ENCODE measurements around the gene FMNL2.

Gene FMNL2

GRCh38 chr2:152534460-152535135, 199.6 kb downstream of the FMNL2 start:
- no peak overlapping the region for H3K27ac ChIP-seq (ENCODE audit: low read depth in 2 of 2, low read length in 2 of 2)
- H3K9ac ChIP-seq (ENCODE audit: low read depth in 1 of 2, low read length in 2 of 2): no peak overlapping the region
- peaks cover 0 to 2% of the 10 kb centered on the region in 2 donors for H3K4me1 ChIP-seq (ENCODE audit: control insufficient read depth in 2 of 2, insufficient read depth in 2 of 2, low read length in 2 of 2)
- H3K4me3 ChIP-seq (ENCODE audit: low read length in 2 of 2): no peak overlapping the region
- H3K36me3 ChIP-seq (ENCODE audit: control insufficient read depth in 2 of 2, insufficient read depth in 2 of 2, low read length in 2 of 2): no peaks in the 10 kb centered on the region
- no peaks in the 10 kb centered on the region for H3K27me3 ChIP-seq (ENCODE audit: control insufficient read depth in 2 of 2, insufficient read depth in 2 of 2, low read length in 2 of 2)
- H3K9me3 ChIP-seq (ENCODE audit: control insufficient read depth in 2 of 2, low read length in 2 of 2): no peaks in the 10 kb centered on the region

- no peak overlapping the region for H3K4me3 ChIP-seq (ENCODE audit: low read length in 2 of 2)
- no peak overlapping the region for H3K27ac ChIP-seq (ENCODE audit: low read depth in 2 of 2, low read length in 2 of 2)
- no peak overlapping the region for H3K9ac ChIP-seq (ENCODE audit: low read depth in 1 of 2, low read length in 2 of 2)
Observed at GRCh38 chr2:152537081-152537651, 202.2 kb downstream of the FMNL2 start.

GRCh38 chr2:152539424-152539823, 204.4 kb downstream of the FMNL2 start:
- peaks cover 8 to 18% of the 10 kb centered on the region in 2 donors for H3K4me1 ChIP-seq (ENCODE audit: control insufficient read depth in 2 of 2, insufficient read depth in 2 of 2, low read length in 2 of 2)

More at GRCh38 chr2:152537081-152537651, 202.2 kb downstream of the FMNL2 start:
- no peaks in the 10 kb centered on the region for H3K36me3 ChIP-seq (ENCODE audit: control insufficient read depth in 2 of 2, insufficient read depth in 2 of 2, low read length in 2 of 2)
- H3K9me3 ChIP-seq (ENCODE audit: control insufficient read depth in 2 of 2, low read length in 2 of 2): no peaks in the 10 kb centered on the region
- peaks cover under 1 to 10% of the 10 kb centered on the region in 2 donors for H3K4me1 ChIP-seq (ENCODE audit: control insufficient read depth in 2 of 2, insufficient read depth in 2 of 2, low read length in 2 of 2)
- no peaks in the 10 kb centered on the region for H3K27me3 ChIP-seq (ENCODE audit: control insufficient read depth in 2 of 2, insufficient read depth in 2 of 2, low read length in 2 of 2)

GRCh38 chr2:152541712-152542111, 206.7 kb downstream of the FMNL2 start:
- Histone ChIP-seq H3K27ac (ENCODE audit: low read depth in 2 of 2, low read length in 2 of 2) (peak overlapping the region in 1 of 2 donors; percentile 52), H3K4me1 (ENCODE audit: control insufficient read depth in 2 of 2, insufficient read depth in 2 of 2, low read length in 2 of 2) (peaks cover 8 to 21% of the 10 kb centered on the region in 2 donors), H3K9me3 (ENCODE audit: control insufficient read depth in 2 of 2, low read length in 2 of 2) (no peaks in the 10 kb centered on the region), H3K4me3 (ENCODE audit: low read length in 2 of 2) (no peak overlapping the region), H3K36me3 (ENCODE audit: control insufficient read depth in 2 of 2, insufficient read depth in 2 of 2, low read length in 2 of 2) (no peaks in the 10 kb centered on the region), H3K27me3 (ENCODE audit: control insufficient read depth in 2 of 2, insufficient read depth in 2 of 2, low read length in 2 of 2) (no peaks in the 10 kb centered on the region), H3K9ac (ENCODE audit: low read depth in 1 of 2, low read length in 2 of 2) (no peak overlapping the region)

More at GRCh38 chr2:152539424-152539823, 204.4 kb downstream of the FMNL2 start:
- no peaks in the 10 kb centered on the region for H3K27me3 ChIP-seq (ENCODE audit: control insufficient read depth in 2 of 2, insufficient read depth in 2 of 2, low read length in 2 of 2)
- H3K27ac ChIP-seq (ENCODE audit: low read depth in 2 of 2, low read length in 2 of 2): no peak overlapping the region
- H3K4me3 ChIP-seq (ENCODE audit: low read length in 2 of 2): no peak overlapping the region
- H3K36me3 ChIP-seq (ENCODE audit: control insufficient read depth in 2 of 2, insufficient read depth in 2 of 2, low read length in 2 of 2): no peaks in the 10 kb centered on the region
- H3K9ac ChIP-seq (ENCODE audit: low read depth in 1 of 2, low read length in 2 of 2): no peak overlapping the region
- H3K9me3 ChIP-seq (ENCODE audit: control insufficient read depth in 2 of 2, low read length in 2 of 2): no peaks in the 10 kb centered on the region

- peaks cover 8 to 21% of the 10 kb centered on the region in 2 donors for H3K4me1 ChIP-seq (ENCODE audit: control insufficient read depth in 2 of 2, insufficient read depth in 2 of 2, low read length in 2 of 2)
- peak overlapping the region; percentile 39 to 52 for H3K27ac ChIP-seq (ENCODE audit: low read depth in 2 of 2, low read length in 2 of 2)
- no peaks in the 10 kb centered on the region for H3K27me3 ChIP-seq (ENCODE audit: control insufficient read depth in 2 of 2, insufficient read depth in 2 of 2, low read length in 2 of 2)
- no peaks in the 10 kb centered on the region for H3K36me3 ChIP-seq (ENCODE audit: control insufficient read depth in 2 of 2, insufficient read depth in 2 of 2, low read length in 2 of 2)
- peak overlapping the region in 1 of 2 donors; percentile 14 for H3K4me3 ChIP-seq (ENCODE audit: low read length in 2 of 2)
- no peaks in the 10 kb centered on the region for H3K9me3 ChIP-seq (ENCODE audit: control insufficient read depth in 2 of 2, low read length in 2 of 2)
- no peak overlapping the region for H3K9ac ChIP-seq (ENCODE audit: low read depth in 1 of 2, low read length in 2 of 2)
Observed at GRCh38 chr2:152542337-152542994, 207.5 kb downstream of the FMNL2 start.

GRCh38 chr2:152542995-152543481, 208.1 kb downstream of the FMNL2 start:
- Histone ChIP-seq H3K4me1 (ENCODE audit: control insufficient read depth in 2 of 2, insufficient read depth in 2 of 2, low read length in 2 of 2) (peaks cover 8 to 21% of the 10 kb centered on the region in 2 donors), H3K9me3 (ENCODE audit: control insufficient read depth in 2 of 2, low read length in 2 of 2) (no peaks in the 10 kb centered on the region), H3K4me3 (ENCODE audit: low read length in 2 of 2) (no peak overlapping the region), H3K27ac (ENCODE audit: low read depth in 2 of 2, low read length in 2 of 2) (peak overlapping the region; percentile 39 to 52), H3K36me3 (ENCODE audit: control insufficient read depth in 2 of 2, insufficient read depth in 2 of 2, low read length in 2 of 2) (no peaks in the 10 kb centered on the region), H3K9ac (ENCODE audit: low read depth in 1 of 2, low read length in 2 of 2) (no peak overlapping the region), H3K27me3 (ENCODE audit: control insufficient read depth in 2 of 2, insufficient read depth in 2 of 2, low read length in 2 of 2) (no peaks in the 10 kb centered on the region)

- Histone ChIP-seq H3K9ac (ENCODE audit: low read depth in 1 of 2, low read length in 2 of 2) (no peak overlapping the region), H3K4me1 (ENCODE audit: control insufficient read depth in 2 of 2, insufficient read depth in 2 of 2, low read length in 2 of 2) (peaks cover 8 to 21% of the 10 kb centered on the region in 2 donors), H3K36me3 (ENCODE audit: control insufficient read depth in 2 of 2, insufficient read depth in 2 of 2, low read length in 2 of 2) (no peaks in the 10 kb centered on the region), H3K4me3 (ENCODE audit: low read length in 2 of 2) (no peak overlapping the region), H3K9me3 (ENCODE audit: control insufficient read depth in 2 of 2, low read length in 2 of 2) (no peaks in the 10 kb centered on the region), H3K27ac (ENCODE audit: low read depth in 2 of 2, low read length in 2 of 2) (no peak overlapping the region), H3K27me3 (ENCODE audit: control insufficient read depth in 2 of 2, insufficient read depth in 2 of 2, low read length in 2 of 2) (no peaks in the 10 kb centered on the region)
Observed at GRCh38 chr2:152543717-152544116, 208.7 kb downstream of the FMNL2 start.

GRCh38 chr2:152544638-152545037, 209.7 kb downstream of the FMNL2 start:
- Histone ChIP-seq H3K9me3 (ENCODE audit: control insufficient read depth in 2 of 2, low read length in 2 of 2) (no peaks in the 10 kb centered on the region), H3K27me3 (ENCODE audit: control insufficient read depth in 2 of 2, insufficient read depth in 2 of 2, low read length in 2 of 2) (no peaks in the 10 kb centered on the region), H3K9ac (ENCODE audit: low read depth in 1 of 2, low read length in 2 of 2) (no peak overlapping the region), H3K4me3 (ENCODE audit: low read length in 2 of 2) (no peak overlapping the region), H3K4me1 (ENCODE audit: control insufficient read depth in 2 of 2, insufficient read depth in 2 of 2, low read length in 2 of 2) (peaks cover 8 to 21% of the 10 kb centered on the region in 2 donors), H3K36me3 (ENCODE audit: control insufficient read depth in 2 of 2, insufficient read depth in 2 of 2, low read length in 2 of 2) (no peaks in the 10 kb centered on the region), H3K27ac (ENCODE audit: low read depth in 2 of 2, low read length in 2 of 2) (no peak overlapping the region)

GRCh38 chr2:152546230-152546837, 211.4 kb downstream of the FMNL2 start:
- Histone ChIP-seq H3K9ac (ENCODE audit: low read depth in 1 of 2, low read length in 2 of 2) (no peak overlapping the region), H3K9me3 (ENCODE audit: control insufficient read depth in 2 of 2, low read length in 2 of 2) (no peaks in the 10 kb centered on the region), H3K27me3 (ENCODE audit: control insufficient read depth in 2 of 2, insufficient read depth in 2 of 2, low read length in 2 of 2) (no peaks in the 10 kb centered on the region), H3K4me3 (ENCODE audit: low read length in 2 of 2) (no peak overlapping the region), H3K4me1 (ENCODE audit: control insufficient read depth in 2 of 2, insufficient read depth in 2 of 2, low read length in 2 of 2) (peaks cover 8 to 19% of the 10 kb centered on the region in 2 donors), H3K36me3 (ENCODE audit: control insufficient read depth in 2 of 2, insufficient read depth in 2 of 2, low read length in 2 of 2) (no peaks in the 10 kb centered on the region), H3K27ac (ENCODE audit: low read depth in 2 of 2, low read length in 2 of 2) (no peak overlapping the region)
